GM18511 (cell line): Measurements from ENCODE around the gene SCAMP3.
"Not testable (repeated sequence)": the region's sequence is repeated elsewhere in the genome, so short reads cannot be mapped to it uniquely, and the experiment has no call there.

ENCODE experiments used
- ATAC-seq: cut with Tn5 transposase; IDR thresholded peaks from one replicate; pipeline ENCODE4 v1.9.1; 2021; ENCODE audit warnings: mild to moderate bottlenecking, moderate library complexity; ENCODE audit not compliant: unreplicated experiment

Gene SCAMP3

DNA sequence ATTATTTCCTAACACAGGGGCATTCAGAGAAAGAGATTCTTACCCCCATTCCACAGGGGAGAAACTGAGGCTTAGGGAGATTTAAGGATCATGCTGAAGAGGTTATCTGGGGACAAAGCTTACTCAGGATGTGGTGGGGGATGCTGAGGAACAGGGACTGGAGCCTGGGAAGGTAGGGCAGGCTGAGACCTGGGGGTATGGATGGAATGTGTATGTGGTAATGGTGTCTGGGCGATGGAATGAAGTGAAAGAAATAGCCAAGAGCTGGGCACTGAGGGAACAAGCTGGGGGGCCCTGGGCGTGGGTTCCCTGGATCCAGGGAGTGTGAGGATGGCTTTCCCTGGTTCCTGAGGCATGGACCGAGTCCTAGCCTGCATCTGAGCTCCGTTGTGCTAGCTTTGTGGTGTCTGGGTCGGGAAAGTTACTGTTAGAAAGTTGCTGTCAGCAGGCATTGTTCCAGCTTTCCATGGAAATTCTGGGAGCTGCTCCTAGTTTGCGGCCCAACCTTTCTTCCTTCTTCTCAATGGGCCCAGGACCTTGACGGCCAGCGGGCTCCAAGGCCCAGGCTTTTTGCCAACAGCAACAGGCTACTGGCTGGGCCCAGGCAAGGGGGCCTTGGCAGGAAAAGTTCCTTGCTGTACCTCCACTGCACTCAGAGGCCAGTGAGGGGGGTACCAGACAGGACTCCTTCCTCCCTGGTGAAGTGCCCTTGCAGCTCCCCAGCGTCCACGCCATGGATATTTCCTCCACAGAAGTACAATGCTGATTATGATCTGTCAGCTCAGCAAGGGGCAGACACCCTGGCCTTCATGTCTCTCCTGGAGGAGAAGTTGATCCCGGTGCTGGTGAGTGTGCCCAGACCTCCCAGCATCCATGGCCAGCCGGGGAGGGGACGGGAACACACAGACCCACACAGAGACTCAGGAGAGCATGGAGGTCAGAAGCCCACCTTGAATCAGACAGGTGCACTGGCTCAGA, 29.9 kb downstream of the SCAMP3 start:
- not testable (repeated sequence) for ATAC-seq

DNA sequence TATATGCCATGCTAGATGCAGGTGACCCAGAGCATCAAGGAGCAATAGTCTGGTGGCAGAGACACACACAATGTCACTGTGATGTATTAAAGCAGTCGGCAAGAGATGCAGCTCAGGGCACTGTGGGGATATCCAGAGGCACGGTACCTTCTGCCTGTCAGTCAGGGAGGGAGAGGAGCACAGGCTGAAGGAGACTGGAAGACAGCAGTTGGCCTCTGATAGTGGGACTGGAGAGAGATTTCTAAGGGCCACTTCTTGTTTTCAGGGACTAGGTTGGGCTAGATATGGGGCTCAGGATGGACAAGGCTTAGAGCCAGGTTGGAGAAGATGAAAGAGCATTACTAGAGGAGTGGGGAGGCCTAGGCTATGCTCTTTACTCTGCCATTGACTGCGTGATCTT, 30.9 kb downstream of the SCAMP3 start:
- not testable (repeated sequence) for ATAC-seq

DNA sequence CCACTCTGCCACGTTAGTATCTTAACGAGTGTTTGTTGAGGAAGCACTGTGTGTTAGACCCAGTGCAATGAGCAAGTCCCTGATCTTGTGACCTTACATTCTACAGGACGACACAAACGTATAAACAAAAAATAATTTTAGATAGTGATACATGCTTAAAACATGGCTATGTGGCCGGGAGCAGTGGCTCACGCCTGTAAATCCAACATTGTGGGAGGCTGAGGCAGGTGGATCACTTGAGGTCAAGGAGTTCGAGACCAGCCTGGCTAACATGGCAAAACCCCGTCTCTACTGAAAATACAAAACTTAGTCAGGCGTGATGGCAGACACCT, 34.1 kb downstream of the SCAMP3 start:
- no peak for ATAC-seq

DNA sequence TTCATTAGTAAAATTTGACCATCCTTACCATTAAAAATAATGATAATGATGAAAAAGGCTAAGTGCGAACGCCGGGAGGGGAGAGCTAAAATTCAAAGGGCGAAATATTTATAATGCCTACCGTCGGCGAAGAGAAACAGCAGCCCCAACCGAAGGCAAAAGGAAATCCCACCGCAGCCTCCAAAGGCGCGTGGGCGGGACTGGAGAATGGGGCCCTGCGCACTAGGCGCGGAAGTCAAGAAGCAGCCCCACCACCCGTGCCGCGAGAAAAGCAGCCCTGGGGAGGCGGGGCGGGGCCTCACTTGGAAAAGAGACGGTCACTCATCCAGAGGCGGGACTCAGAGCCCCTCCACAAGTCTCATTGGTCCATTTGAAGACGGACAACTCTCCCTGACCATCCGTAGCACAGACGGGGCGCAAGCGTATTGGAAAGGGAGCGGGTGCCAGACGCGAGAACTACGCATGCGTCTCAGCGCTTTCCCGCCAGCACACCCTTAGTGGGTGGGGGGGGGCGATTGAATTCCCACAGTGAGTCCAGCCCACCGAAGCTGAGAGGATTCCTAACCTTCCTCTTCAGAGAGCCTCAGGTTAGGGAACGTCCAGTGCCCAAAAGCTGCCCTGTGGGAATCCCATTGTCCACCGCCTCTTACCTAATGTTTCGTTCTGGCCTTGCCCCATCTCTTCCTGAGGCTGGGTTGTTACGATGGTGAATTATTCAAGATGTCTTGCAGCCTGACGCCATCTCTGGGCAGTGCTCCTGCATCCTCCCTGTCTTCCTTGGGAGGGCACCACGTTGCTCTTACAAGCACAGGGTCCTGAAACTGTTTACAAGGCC, 34.7 kb downstream of the SCAMP3 start:
- peak; percentile 93 for ATAC-seq

DNA sequence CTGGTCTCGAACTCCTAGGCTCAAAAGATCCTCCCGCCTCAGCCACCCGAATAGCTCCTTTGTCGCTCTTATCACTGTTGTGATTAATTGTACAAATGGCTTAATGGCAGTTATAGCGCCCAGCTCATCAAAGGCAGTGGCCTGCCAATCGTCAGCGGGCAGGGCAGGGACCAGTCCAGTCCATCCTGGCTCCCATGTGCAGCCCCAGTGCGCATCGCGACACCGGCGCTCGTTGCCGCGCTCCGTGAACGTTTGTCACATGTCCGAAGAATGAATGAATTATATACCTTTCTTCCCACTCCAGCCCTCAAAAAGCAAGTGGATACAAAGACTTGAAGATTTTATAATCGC, 35.3 kb downstream of the SCAMP3 start:
- ATAC-seq: no peak

DNA sequence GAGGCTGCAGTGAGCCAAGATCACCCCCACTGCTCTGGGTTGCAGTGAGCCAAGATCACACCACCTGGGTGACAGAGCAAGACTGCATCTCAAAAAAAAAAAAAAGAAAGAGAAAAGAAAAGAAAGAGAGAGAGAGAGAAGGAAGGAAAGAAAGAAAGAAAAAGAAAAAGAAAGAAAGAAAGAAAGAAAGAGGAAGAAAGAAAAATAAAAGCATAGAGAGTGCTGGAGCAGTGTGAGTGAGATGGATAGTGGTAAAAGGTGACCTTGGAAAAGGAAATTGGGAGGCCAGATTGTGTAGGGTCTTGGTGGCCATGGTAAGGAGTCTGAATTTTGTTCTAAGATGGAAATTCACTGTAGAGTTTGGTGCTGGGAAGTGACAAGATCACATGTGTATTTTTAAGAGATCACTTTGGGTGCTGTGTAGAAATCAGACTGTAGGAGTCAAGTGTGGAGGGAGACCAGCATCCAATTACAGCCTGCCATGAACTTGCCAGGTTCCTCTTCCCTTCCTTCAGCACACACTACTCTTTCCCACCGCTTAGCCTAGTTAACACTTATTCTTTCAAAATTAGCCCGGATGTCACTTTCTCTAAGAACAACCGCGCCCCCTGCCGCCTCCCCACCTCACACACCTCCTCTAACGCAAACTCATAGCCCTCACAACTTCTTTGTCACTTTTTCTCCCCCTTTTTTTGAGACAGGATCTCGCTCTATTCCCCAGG, 35.8 kb downstream of the SCAMP3 start:
- ATAC-seq: no peak

DNA sequence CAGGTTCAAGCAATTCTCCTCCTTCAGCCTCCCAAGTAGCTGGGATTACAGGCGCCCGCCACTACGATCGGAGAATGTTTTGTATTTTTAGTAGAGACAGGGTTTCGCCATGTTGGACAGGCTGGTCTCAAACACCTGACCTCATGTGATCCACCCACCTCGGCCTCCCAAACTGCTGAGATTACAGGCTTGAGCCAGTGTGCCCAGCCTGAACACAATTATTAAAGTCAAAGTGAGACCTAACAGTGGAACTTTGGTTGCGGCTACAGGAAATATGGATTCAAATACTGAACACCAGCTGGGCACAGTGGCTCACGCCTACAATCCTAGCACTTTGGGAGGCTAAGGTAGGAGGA, 36.8 kb downstream of the SCAMP3 start:
- not testable (repeated sequence) for ATAC-seq

DNA sequence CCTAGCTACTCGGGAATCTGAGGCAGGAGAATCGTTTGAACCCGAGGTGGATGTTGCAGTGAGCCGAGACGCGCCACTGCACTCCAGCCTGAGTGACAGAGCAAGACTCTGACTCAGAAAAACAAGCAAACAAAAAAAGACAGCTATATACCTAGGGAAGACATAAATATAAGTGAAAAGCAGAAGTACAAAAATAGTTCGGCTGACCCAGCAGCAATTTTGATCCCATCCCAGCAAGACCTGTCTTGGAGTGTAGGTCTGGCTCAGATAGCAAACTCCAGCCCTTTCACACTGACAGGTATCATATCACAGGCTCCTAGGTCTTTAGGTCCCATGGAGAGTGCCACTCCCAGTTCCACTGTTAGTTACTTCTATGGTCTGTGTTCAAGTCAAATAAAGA, 39.1 kb downstream of the SCAMP3 start:
- ATAC-seq: no peak

DNA sequence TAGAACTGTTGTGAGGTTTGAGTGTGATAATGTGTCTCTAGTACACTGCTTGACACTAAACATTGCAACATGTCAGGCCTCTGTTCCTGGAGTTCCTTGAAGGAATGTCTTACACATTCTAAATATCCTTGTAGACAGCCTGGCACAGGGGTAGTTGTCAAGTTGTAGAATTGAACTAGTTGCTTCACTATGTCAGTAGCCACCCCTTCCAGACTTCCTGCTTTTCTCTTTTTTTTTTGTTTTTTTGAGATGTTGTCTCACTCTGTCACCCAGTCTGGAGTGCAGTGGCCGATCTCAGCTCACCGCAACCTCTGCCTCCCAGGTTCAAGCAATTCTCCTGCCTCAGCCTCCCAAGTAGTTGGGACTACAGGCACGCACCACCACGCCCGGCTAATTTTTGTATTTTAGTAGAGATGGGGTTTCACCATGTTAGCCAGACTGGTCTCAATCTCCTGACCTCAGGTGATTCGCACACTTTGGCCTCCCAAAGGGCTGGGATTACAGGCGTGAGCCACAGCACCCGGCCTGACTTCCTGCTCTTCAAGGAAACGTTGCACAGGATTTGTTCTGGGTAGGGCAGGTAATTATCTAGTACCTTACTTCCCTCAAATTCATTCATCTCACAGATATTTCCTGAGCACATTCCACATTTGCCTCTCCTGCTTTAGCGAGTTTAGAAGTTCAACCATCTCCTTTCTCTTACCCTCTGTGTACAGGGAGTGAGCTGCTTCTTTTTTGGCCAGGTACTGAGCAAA, 41.8 kb downstream of the SCAMP3 start:
- not testable (repeated sequence) for ATAC-seq

DNA sequence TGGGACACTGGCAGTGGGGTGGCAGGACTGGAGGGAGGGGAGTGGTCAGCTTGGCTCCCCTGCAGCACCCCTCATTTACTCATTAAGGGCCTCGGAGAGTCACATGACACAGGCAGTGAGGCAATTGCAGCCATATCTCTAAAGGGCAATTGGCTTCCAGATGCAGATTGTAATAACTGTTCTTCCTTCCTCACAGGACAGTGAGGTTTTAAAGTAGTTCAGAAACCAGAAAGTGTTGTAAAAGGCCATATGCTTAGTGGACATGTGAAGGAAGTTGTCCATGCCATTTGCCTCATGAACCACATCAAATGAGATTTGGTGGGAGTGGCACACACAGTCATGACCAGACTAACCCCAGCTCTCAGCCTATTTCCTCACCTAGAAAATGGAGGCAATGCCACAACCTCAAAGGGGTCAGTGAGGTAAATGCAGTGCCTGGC, 42.5 kb downstream of the SCAMP3 start:
- no peak for ATAC-seq

DNA sequence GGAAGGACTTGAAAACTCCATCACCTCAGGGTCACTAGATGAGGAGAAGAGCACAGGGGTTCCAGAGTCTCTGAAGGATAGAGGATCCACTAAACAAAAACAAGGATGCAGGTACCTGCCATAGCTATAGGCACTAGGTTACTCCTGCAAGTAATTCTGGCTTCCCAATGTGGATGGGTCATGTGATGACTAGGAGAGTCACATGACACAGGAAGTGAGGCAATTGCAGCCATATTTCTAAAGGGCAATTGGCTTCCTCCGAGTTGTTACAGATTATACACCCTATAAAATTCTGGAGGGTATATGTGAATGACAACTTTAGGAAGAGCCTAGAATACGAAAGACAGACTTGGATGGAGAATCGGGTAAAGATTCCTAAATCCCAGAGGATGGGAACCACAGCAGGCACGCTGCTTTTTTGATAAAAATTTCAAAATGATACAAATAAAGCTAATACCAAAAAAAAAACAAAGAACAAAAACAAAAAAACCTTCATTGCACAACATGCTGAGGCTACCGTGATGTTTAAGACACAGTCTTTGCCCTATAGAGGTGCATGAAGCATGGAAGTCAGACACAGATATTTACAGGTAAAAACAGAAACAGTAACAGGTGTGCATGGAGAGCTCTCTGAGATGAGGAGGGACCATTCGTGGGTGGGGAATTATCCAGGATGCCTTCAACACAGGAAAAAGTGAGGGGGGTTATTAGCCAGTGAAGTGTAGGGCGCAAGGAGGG, 43.1 kb downstream of the SCAMP3 start:
- no peak for ATAC-seq

DNA sequence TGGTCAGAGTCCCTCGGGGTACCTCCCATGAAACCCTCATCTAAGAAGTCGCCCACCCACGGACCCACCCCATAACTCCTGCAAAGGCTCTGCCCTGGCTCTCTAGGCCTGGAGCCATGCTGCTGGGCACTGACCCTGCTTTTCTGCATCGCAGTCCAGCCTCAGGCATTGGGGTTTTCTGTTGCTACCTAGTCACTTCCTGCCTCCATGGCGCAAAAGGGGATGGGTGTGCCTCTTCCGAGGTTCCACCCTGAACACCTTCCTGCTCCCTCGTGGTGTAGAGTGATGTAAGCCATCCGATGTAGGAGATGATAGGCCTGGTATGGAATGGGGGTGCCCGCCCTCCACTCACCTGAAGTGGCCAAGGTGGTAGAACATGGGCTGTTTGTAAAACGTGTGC, 47.5 kb downstream of the SCAMP3 start:
- not testable (repeated sequence) for ATAC-seq

DNA sequence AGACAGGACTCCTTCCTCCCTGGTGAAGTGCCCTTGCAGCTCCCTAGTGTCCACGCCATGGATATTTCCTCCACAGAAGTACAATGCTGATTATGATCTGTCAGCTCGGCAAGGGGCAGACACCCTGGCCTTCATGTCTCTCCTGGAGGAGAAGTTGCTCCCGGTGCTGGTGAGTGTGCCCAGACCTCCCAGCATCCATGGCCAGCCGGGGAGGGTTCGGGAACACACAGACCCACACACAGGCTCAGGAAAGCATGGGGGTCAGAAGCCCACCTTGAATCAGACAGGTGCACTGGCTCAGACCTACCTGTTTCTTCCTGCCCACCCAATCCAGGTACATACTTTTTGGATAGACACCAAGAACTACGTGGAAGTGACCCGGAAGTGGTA, 50.1 kb downstream of the SCAMP3 start:
- ATAC-seq: not testable (repeated sequence)

DNA sequence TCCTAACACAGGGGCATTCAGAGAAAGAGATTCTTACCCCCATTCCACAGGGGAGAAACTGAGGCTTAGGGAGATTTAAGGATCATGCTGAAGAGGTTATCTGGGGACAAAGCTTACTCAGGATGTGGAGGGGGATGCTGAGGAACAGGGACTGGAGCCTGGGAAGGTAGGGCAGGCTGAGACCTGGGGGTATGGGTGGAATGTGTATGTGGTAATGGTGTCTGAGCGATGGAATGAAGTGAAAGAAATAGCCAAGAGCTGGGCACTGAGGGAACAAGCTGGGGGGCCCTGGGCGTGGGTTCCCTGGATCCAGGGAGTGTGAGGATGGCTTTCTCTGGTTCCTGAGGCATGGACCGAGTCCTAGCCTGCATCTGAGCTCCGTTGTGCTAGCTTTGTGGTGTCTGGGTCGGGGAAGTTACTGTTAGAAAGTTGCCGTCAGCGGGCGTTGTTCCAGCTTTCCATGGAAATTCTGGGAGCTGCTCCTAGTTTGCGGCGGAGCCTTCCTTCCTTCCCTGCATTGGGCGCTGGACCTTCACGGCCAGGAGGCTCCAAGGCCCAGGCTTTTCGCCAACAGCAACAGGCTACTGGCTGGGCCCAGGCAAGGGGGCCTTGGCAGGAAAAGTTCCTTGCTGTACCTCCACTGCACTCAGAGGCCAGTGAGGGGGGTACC, 50.6 kb downstream of the SCAMP3 start:
- not testable (repeated sequence) for ATAC-seq

DNA sequence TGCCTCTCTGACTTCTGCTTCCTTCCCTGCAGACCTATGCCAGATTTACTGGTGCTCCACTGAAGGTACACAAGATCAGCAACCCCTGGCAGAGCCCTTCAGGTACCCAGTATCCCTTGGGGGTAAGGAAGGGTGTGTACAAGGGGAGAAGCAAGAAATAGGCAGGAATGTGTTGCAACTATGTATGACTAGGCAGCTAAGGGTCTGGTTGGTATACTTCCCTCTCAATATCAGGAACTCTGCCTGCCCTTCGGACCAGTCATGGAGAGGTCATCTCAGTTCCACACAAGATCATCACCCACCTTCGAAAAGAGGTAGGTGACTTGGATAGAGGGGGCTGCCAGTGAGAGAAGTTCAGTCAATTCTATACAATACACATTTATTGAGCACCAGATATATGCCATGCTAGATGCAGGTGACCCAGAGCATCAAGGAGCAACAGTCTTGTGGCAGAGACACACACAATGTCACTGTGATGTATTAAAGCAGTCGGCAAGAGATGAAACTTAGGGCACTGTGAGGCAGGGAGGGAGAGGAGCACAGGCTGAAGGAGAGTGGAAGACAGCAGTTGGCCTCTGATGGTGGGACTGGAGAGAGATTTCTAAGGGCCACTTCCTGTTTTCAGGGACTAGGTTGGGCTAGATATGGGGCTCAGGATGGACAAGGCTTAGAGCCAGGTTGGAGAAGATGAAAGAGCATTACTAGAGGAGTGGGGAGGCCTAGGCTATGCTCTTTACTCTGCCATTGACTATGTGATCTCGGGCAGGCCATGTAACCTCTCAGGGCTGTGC, 51.7 kb downstream of the SCAMP3 start:
- no peak for ATAC-seq

DNA sequence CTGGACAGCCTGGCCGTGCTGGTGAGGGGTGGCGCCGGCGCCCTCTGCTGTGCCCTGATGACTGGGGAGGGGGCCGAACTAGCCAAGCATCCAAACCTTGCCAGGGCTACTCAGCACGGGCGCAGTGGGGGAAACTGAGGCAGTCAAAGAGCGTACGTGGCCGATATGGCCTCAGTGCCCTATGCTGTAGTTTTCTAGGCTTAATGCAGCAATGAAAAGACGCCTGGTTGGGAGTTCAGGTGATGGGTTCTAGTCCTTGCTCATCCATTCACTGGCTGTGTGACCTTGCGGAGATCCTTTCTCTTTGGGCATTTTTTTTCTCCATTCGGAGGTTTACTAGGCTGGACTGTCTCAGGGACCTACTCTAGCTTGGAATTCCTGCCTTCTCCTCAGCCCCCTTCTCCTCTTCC, 52.8 kb downstream of the SCAMP3 start:
- ATAC-seq: no peak

DNA sequence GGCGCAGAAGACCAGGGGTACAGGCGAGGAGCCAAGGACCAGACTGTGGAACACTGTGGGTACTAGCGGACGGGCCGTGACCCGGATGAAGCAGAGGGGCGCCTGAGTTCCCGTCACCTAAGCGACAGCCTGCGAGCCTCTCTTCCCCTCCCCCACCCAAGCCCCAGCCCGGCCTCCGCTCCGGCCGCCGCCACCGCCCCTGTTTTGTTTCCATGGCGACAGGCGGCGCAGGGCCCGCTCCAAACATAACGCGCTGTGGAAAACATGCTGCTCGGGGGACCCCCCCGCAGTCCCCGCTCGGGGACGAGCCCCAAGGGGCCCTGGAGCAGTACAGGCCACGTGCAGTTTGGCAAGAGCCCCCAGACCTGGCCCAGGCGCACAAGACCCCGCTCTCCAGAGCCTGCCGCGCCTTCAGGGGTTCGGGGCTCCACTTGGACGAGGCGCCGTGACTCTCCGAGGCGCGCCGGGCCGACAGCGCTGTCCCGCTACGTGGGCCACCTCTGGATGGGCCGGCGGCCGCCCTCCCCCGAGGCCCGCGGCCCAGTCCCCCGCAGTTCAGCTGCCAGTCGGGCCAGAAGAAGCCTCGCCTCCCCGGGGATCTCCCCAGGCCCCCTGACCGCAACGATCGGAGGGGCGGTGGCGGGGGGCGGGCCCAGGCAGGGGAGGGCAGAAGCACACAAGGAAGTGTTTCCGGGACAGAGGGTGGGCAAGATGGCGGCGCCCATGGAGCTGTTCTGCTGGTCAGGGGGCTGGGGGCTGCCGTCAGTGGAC, 53.4 kb downstream of the SCAMP3 start, which contains the start of gene MTX1:
TSS of gene MTX1 (plus strand) at position 155 of the 771 bp plus-strand sequence. CDS start at position 265, 110 bp downstream.
- peak; percentile 87 for ATAC-seq
